ENCODE data around the gene KLHL29.

- TF ChIP-seq CTCF (IDR thresholded peaks at IDR 0.05; ENCODE audit: poor library complexity) = no peak
- TF ChIP-seq EZH2 (IDR thresholded peaks at IDR 0.05; ENCODE audit: borderline replicate concordance) = no peak
These were observed 68.0 kb downstream of the KLHL29 start for GRCh38 chr2:23452853-23453420.

All from hepatocyte (in vitro differentiated cells).